HepG2 (cell line): Measurements from ENCODE around the gene SEC31A. TPM values are rescaled to one million over a fixed set of nuclear protein-coding genes. Genes with fewer than 3 reads are reported as not detected.

Source experiments
- ATF6 ChIP-seq: sonication (generic); formaldehyde crosslinking; conservative IDR thresholded peaks from 2 replicates; pipeline ENCODE4 v1.4.0; 2020; ENCODE audit warnings: missing genetic modification reagents
- BORCS8-MEF2B ChIP-seq: sonication (generic); formaldehyde crosslinking; IDR thresholded peaks from 2 replicates; pipeline ENCODE4 v1.8.0; 2022; ENCODE audit warnings: mild to moderate bottlenecking, missing genetic modification reagents
- CHD4 ChIP-seq: fragments of 200-600 bp; sonication (generic); IDR thresholded peaks from 2 replicates; pipeline ENCODE4 v1.7.0; 2017; ENCODE audit warnings: mild to moderate bottlenecking, low read length, borderline replicate concordance
- CREB3 ChIP-seq: sonication (generic); formaldehyde crosslinking; IDR thresholded peaks from 2 replicates; pipeline ENCODE4 v1.5.0; 2020; ENCODE audit warnings: missing genetic modification reagents
- GATAD2A ChIP-seq: IDR thresholded peaks from 2 replicates; pipeline ENCODE4 v1.6.1; 2016
- HMGXB3 ChIP-seq: sonication (generic); formaldehyde crosslinking; IDR thresholded peaks from 2 replicates; pipeline ENCODE4 v1.4.0; 2020; ENCODE audit warnings: missing genetic modification reagents, borderline replicate concordance
- KAT7 ChIP-seq: IDR thresholded peaks from 2 replicates; pipeline ENCODE4 v1.6.1; 2018; ENCODE audit warnings: borderline replicate concordance, missing compliant biosample characterization
- NFATC3 ChIP-seq: sonication (generic); formaldehyde crosslinking; IDR thresholded peaks from 2 replicates; pipeline ENCODE4 v1.5.1; 2020; ENCODE audit warnings: mild to moderate bottlenecking, missing genetic modification reagents
- NFIB ChIP-seq: sonication (generic); formaldehyde crosslinking; IDR thresholded peaks from 2 replicates; pipeline ENCODE4 v1.9.0; 2021; ENCODE audit warnings: missing genetic modification reagents, mild to moderate bottlenecking, borderline replicate concordance
- PCBP2 ChIP-seq: fragments of 200-400 bp; formaldehyde crosslinking; optimal IDR thresholded peaks from 2 replicates; pipeline ENCODE3; 2018; ENCODE audit warnings: low read length, low read depth; ENCODE audit not compliant: poor library complexity, severe bottlenecking
- TCF12 ChIP-seq, 2 experiments: fragments of 450-650 bp in 1 of 2; sonication (generic) in 1 of 2; formaldehyde crosslinking in 1 of 2; IDR thresholded peaks; 2 replicates each; pipeline versions ENCODE4 v1.6.1 to v1.8.0; 2017 to 2022; ENCODE audit warnings: antibody characterized with exemption in 1 of 2, mild to moderate bottlenecking in 1 of 2, missing genetic modification reagents in 1 of 2, moderate library complexity in 1 of 2
- ZBTB2 ChIP-seq: sonication (generic); formaldehyde crosslinking; IDR thresholded peaks from 2 replicates; pipeline ENCODE4 v1.8.0; 2022; ENCODE audit warnings: low read depth, missing genetic modification reagents
- ZBTB20 ChIP-seq: sonication (generic); formaldehyde crosslinking; IDR thresholded peaks from 2 replicates; pipeline ENCODE4 v1.8.1; 2023; ENCODE audit warnings: missing genetic modification reagents, low read depth, mild to moderate bottlenecking, borderline replicate concordance
- ZHX1 ChIP-seq: sonication (generic); formaldehyde crosslinking; IDR thresholded peaks from 2 replicates; pipeline ENCODE4 v1.8.1; 2022; ENCODE audit warnings: low read depth, mild to moderate bottlenecking, missing genetic modification reagents
- ZNF83 ChIP-seq: sonication (generic); formaldehyde crosslinking; IDR thresholded peaks from 2 replicates; pipeline ENCODE4 v1.4.0; 2020; ENCODE audit warnings: missing genetic modification reagents, mild to moderate bottlenecking, borderline replicate concordance
- polyA plus RNA-seq, 8 experiments: library from polyadenylated mRNA; depleted of rRNA in 3 of 8; stranded (reverse) in 7 of 8; unstranded in 1 of 8; fragments of >200 nt; fragmentation: Illumina TruSeq in 4 of 8; extraction: Trizol in 4 of 8; gene quantifications; 2 replicates each; pipeline versions ENCODE4 v1.2.1 to v1.2.3, GENCODE V29; 2011 to 2016; ENCODE audit warnings: low read depth in 4 of 8, missing spikeins in 1 of 8, mixed read lengths in 1 of 8; ENCODE audit not compliant: insufficient read depth in 1 of 8
- total RNA-seq, 5 experiments: library from RNA; depleted of rRNA; stranded (reverse); fragments of >200 nt; fragmentation: Illumina TruSeq; extraction: Trizol; gene quantifications; 2 replicates each; pipeline ENCODE4 v1.2.3, GENCODE V29; 2016; ENCODE audit warnings: low read depth in 1 of 5

SEC31A gene
- total and polyA plus RNA-seq, 2 of the 13 experiments (the other 11 are each of a cell fraction or from before 2014, with no cell fraction given): 231 to 435 TPM

- peak; percentile 47; the same call in 1 of the 2 replicates for TF ChIP-seq HMGXB3
- TF ChIP-seq ZNF83 (CRISPR knock-in tag): no peak
- TF ChIP-seq ZHX1 (CRISPR knock-in tag): peak; percentile 95
- no peak for TF ChIP-seq CHD4
- TF ChIP-seq NFATC3: peak; percentile 89; the same call in 1 of the 2 replicates
- peak; percentile 86; the same call in 1 of the 2 replicates for TF ChIP-seq CREB3
- TF ChIP-seq ZBTB20 (CRISPR knock-in tag): 0 out of 2 replicates have a peak, but pooled peaks have one; percentile 43
- peak; percentile 83; the same call in 1 of the 2 replicates for TF ChIP-seq ZBTB2 (CRISPR knock-in tag)
- no peak for TF ChIP-seq NFIB (CRISPR knock-in tag)
- TF ChIP-seq BORCS8-MEF2B: peak; percentile 98
- no peak for TF ChIP-seq TCF12 (IDR thresholded peaks at IDR 0.05)
- TF ChIP-seq TCF12 (CRISPR knock-in tag; IDR thresholded peaks at IDR 0.05): peak; percentile 90; the same call in 1 of the 2 replicates
- no peak for TF ChIP-seq PCBP2
- no peak; the same call in 1 of the 2 replicates for TF ChIP-seq ATF6 (CRISPR knock-in tag)
- TF ChIP-seq GATAD2A (CRISPR knock-in tag): peak; percentile 44; the same call in 1 of the 2 replicates
- peak; percentile 98 for TF ChIP-seq KAT7 (CRISPR knock-in tag)
These were observed at the start of gene SEC31A (continued) for GRCh38 chr4:82890901-82891706.
